HG03432 (cell line): ENCODE measurements around the gene GET3.

Source experiments
- ATAC-seq: cut with Tn5 transposase; IDR thresholded peaks from one replicate; pipeline ENCODE4 v1.9.1; 2021; ENCODE audit warnings: mild to moderate bottlenecking, moderate library complexity; ENCODE audit not compliant: unreplicated experiment

GET3 gene

GRCh38 chr19:12778017-12778904 lies 41.0 kb downstream of the GET3 start:
- no peak for ATAC-seq

DNA sequence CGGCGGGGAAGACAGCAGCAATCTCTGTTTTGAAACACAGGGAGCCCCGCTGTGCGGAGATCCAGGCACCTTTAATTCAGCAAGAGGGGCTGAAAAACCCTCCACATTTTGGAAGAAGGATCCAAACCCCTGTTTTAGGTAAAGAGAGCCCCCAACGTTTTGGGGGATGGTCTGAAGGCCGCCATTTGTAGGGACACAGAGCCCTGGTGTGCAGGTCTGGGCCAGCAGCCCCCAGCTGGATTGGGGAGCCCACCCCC lies 41.5 kb downstream of the GET3 start:
- ATAC-seq = no peak

DNA sequence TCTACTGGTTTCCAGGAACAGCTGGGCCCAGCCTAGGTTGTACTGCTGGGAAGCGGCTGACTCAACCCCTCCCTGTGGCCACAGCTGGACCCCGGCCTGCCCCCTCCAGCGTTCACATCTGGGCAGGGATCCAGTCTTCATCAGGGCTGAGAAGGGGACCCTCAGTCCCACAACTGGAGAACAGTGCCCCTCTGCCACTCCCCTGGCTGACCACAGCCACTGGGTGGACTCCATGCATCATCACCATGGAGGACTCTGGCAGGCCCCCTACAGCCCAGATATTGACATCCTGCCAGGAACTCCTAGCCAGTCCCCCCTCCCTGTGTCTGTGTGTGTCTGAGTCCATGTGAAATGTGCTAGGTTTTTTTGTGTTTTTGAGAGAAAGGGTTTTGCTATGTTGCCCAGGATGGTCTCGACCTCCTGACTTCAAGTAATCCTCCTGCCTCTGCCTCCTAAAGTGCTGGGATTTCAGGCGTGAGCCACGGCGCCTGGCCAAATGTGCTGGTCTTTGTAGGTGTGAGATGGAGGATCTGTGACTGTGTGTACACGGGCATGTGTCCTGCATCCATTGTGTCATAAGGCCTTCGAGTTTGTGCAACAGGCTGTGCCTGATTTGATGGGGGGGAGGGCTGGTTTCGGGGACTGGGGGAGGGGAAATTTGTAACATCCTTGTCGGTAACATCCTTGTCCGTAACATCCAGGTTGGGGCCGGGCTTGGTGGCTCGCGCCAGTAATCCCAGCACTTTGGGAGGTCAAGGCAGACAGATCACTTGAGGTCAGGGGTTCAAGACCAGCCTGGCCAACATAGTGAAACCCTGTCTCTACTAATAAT lies 42.1 kb downstream of the GET3 start:
- ATAC-seq = no peak

GRCh38 chr19:12782174-12782423 lies 44.8 kb downstream of the GET3 start:
- ATAC-seq = no peak

- ATAC-seq = peak; percentile 39
Observed at GRCh38 chr19:12782424-12783290, 45.4 kb downstream of the GET3 start.

DNA sequence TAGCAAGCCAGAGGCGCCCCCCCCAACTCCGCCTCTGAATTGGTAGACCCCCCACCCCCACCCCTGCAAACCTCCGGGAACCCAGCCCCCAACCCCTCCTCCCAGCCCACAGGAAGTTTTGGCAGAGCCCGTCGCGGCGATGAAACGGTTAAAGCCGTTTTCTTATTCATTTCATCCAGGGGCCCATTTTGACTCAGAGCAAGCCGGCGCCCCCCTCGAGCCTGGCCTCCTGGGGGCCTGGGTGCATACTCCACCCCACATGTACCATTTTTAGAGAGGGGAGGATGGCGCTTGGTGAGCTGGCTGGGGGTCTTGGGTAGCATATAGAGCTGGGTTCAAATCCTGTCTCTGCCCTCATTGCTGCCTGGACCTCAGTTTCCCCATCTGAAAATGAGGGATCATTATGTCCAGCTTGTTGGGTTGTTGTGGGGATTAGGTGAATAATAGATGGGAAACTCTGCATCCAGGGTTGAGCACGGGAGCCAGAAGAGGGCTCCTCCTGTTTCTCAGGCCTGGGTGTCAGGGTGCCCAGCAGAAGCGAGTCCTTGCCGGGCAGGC lies 46.1 kb downstream of the GET3 start:
- ATAC-seq = no peak

GRCh38 chr19:12783849-12784393 lies 46.6 kb downstream of the GET3 start:
- no peak for ATAC-seq

DNA sequence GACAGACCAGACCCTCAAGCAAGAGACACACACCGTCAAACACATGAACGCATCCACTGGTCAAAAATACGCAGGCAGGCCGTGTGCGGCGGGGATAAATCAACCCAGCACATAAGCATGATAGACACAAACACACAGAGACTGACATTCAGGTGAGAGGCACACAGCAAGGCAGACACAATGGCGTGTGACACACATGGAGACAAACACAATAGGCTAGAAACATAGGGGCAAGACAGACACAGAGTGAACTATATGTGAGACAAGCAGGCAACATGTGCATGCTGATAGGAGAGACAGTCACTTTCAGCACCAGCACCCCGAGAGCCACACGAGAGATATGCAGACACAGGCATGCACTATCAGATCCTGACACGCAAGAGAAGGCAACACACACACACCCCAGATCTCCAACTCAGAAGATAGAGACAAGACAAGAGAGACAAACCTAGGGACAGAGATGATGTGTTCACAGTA lies 47.1 kb downstream of the GET3 start:
- ATAC-seq = no peak

DNA sequence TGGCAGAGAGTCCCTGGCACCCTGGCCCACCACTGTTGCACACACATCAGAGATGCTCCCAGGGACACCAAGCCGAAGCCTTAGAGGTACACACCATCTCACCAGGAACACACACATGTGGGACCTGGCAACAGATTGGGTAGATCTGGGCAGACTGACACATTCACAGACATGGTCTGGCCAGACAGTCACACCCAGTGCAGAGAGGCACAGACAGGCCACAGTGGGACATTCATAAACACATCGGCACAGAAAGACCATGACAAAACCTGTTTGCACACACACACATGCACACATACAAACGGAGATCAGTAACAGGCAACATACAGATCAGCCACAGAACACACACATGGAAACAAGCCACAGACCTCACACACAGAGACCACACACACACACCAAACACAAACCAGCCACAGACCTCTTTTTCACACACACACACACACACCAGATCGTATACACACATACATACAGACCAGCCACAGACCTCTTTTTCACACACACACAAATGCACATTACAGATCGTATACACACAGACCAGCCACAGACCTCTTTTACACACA lies 47.7 kb downstream of the GET3 start:
- ATAC-seq = no peak

GRCh38 chr19:12785431-12786031 lies 48.2 kb downstream of the GET3 start:
- ATAC-seq = no peak

DNA sequence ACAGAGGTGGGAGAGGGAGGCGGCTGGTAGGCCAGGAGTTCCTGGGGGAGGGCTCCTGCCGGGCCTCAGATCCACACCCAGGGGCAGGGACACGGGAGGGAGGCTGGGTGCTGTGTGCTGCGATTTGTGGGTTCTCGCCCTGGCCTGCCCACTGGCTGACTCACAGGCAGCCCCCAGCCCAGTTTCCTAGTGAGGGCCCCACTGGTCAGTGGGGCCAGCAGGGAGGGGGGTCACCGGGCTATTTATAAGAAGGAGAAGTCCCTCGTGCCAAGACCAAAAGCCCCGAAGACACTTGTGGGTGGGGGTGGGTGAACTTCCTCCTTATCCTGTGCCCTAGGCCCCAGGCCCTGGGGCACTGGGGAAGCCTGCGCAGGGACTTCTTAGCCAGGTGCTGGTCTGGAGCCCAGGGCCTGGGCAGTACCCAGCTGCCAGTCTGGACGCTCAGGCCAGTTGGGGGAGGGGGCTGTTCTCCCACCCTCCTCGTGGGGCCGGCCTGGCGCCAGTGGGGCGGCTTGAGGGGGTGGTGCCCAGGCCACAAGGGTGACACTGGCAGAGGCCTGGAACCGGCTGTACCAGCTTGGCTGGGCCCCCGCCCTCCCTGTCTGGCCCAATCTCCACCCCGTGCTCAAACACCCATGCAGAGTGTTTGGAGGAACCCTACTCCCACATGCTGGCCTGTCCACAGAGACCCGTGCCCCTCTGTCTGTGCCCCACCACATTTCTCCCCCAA lies 49.0 kb downstream of the GET3 start:
- ATAC-seq = no peak

GRCh38 chr19:12786952-12787351 lies 49.7 kb downstream of the GET3 start:
- ATAC-seq = no peak

GRCh38 chr19:12787458-12787857 lies 50.2 kb downstream of the GET3 start:
- ATAC-seq = no peak

GRCh38 chr19:12788042-12788681 lies 50.9 kb downstream of the GET3 start:
- ATAC-seq = no peak

GRCh38 chr19:12788682-12789097 lies 51.4 kb downstream of the GET3 start:
- ATAC-seq = no peak

DNA sequence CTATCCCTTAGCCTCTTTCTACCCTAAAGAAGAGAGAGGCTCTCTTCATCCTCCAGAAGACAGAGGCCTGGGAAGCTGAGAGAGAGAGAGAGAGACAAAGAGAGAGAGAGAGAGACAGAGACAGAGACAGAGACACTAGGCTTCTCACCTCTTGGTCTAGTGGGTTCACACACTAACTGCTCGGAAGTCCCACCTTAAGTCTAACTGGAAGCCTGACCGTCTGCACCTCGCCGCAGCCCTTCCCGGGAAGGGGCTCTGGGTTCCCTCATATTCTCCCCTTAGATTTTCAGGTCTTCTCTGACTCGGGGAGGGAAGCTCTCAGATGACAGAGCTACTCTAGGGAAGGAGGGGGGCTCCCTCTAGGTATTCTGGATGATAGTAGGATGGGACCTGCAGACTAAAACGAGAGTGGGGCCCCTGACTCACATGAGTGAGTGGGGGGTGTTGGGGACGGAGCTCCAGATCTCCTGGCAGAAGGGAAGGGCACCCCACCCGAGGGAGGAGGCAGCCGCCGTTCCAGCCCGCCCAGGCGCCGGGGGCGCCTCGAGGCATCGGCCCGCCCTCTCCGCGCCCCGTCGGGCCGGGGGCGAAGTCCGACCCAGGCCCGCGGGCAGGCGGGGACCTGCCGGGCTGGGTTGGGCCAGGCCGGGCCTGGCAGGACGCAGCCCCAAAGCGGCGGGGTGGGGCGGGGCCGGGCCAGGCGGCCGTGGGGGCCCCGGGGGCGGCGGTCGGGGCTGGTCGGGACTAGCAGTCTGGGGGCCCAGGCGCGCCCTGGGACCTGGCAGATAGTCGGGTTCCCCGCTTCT lies 52.0 kb downstream of the GET3 start:
- ATAC-seq = no peak

GRCh38 chr19:12789904-12790619 lies 52.8 kb downstream of the GET3 start:
- peak; percentile 40 for ATAC-seq
